ENCODE data around the gene CDK6.

Gene CDK6

GRCh38 chr7:92603089-92603445, 233.3 kb downstream of the CDK6 start:
- Histone ChIP-seq H3K18ac (ENCODE audit: low read length) (no peak overlapping the region), H3K27ac (replicated peaks; ENCODE audit: low read length) (no peak overlapping the region), H2AK5ac (ENCODE audit: low read depth, low read length) (no peak overlapping the region), H2BK120ac (ENCODE audit: low read depth, low read length) (no peak overlapping the region), H2AFZ (ENCODE audit: low read length) (no peak overlapping the region), H2BK15ac (ENCODE audit: low read length) (no peak overlapping the region), H3K4me1 (ENCODE audit: control insufficient read depth in 2 of 2, insufficient read depth in 1 of 2, low read depth in 1 of 2, low read length in 2 of 2) (no peaks in the 10 kb centered on the region), H4K91ac (ENCODE audit: low read depth, low read length, poor library complexity) (no peak overlapping the region), H4K8ac (ENCODE audit: low read depth, low read length) (no peak overlapping the region), H3K27me3 (ENCODE audit: control insufficient read depth in 3 of 3, insufficient read depth in 3 of 3, low read depth in 1 of 3, low read length in 3 of 3) (peaks cover 0 to 2% (median 0%) of the 10 kb centered on the region in 3 experiments), H3K4ac (ENCODE audit: low read length) (no peak overlapping the region), H3K9me3 (replicated peaks in 1 of 2; ENCODE audit: control insufficient read depth in 2 of 2, insufficient read depth in 1 of 2, low read depth in 1 of 2, low read length in 2 of 2) (no peaks in the 10 kb centered on the region), H2BK5ac (ENCODE audit: low read length) (no peak overlapping the region), H3K9ac (ENCODE audit: low read depth, low read length, poor library complexity) (no peak overlapping the region), H3K79me1 (ENCODE audit: low read depth, low read length) (no peaks in the 10 kb centered on the region), H3K23ac (ENCODE audit: low read depth, low read length, poor library complexity) (no peak overlapping the region), H3K4me2 (ENCODE audit: insufficient read depth, low read length, poor library complexity, severe bottlenecking) (no peak overlapping the region), H3K36me3 (replicated peaks in 1 of 2; ENCODE audit: control insufficient read depth in 2 of 2, insufficient read depth in 2 of 2, low read length in 2 of 2) (peaks cover 0 to 11% of the 10 kb centered on the region in 2 donors), H2BK12ac (ENCODE audit: low read length) (no peak overlapping the region), H3K4me3 (ENCODE audit: low read length in 2 of 2) (no peak overlapping the region), H3K14ac (ENCODE audit: low read length) (no peak overlapping the region)
- WGBS, 2 donors (ENCODE audit: extremely low coverage in 2 of 2, insufficient read length in 2 of 2, insufficient replicate concordance in 1 of 2) = no CpG with 5 or more reads among the region's 1 CpG
- DNase-seq (ENCODE audit: low spot score) = no peak

DNA sequence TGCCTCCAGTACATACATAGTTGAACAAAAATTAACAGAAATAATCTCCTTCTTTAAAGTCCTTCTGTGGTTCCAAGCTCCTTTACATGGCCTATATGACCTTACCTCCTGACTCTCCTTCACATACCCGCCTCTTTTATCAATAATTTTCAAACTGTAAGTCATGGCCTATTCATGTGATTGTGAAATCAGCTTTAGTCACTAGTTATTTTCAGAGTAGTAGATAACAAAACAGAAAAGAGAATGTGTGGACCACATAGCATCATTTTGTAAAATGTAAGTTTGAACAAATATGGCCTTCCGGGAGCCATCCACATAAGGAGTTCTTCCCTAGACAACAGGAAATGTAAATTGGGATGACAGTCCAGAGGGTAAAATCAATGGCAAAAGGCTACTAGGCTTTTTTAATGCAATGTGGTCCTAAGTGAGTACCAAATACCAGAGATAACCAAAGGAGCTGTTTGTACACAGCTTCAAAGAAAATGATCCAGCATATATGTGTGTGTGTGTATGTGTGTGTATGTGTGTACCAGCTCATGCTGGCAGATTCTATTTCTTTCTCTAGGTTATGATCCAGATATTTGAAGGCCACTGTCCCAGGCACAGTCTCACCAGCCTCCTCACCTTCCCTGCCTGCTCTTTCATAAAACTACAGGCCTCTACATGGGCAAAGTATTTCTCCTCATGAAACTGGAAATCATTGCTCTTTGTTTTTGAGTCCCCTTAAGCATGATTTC, 233.9 kb downstream of the CDK6 start:
- DNase-seq (ENCODE audit: low spot score) = no peak
- no peak overlapping the region for H3K4me3 ChIP-seq (ENCODE audit: low read length in 2 of 2)
- H3K4ac ChIP-seq (ENCODE audit: low read length) = no peak overlapping the region
- H2BK12ac ChIP-seq (ENCODE audit: low read length) = no peak overlapping the region
- H2BK15ac ChIP-seq (ENCODE audit: low read length) = no peak overlapping the region
- WGBS, 2 donors (ENCODE audit: extremely low coverage in 2 of 2, insufficient read length in 2 of 2, insufficient replicate concordance in 1 of 2) = no CpG with 5 or more reads among the region's 2 CpGs
- peaks cover 0 to 11% of the 10 kb centered on the region in 2 donors for H3K36me3 ChIP-seq (replicated peaks in 1 of 2; ENCODE audit: control insufficient read depth in 2 of 2, insufficient read depth in 2 of 2, low read length in 2 of 2)
- H3K9ac ChIP-seq (ENCODE audit: low read depth, low read length, poor library complexity) = no peak overlapping the region
- H4K91ac ChIP-seq (ENCODE audit: low read depth, low read length, poor library complexity) = no peak overlapping the region
- H2AFZ ChIP-seq (ENCODE audit: low read length) = no peak overlapping the region
- no peak overlapping the region for H3K23ac ChIP-seq (ENCODE audit: low read depth, low read length, poor library complexity)
- H3K4me2 ChIP-seq (ENCODE audit: insufficient read depth, low read length, poor library complexity, severe bottlenecking) = no peak overlapping the region
- H3K14ac ChIP-seq (ENCODE audit: low read length) = no peak overlapping the region
- H2BK5ac ChIP-seq (ENCODE audit: low read length) = no peak overlapping the region
- H3K9me3 ChIP-seq (replicated peaks in 1 of 2; ENCODE audit: control insufficient read depth in 2 of 2, insufficient read depth in 1 of 2, low read depth in 1 of 2, low read length in 2 of 2) = no peaks in the 10 kb centered on the region
- no peaks in the 10 kb centered on the region for H3K4me1 ChIP-seq (ENCODE audit: control insufficient read depth in 2 of 2, insufficient read depth in 1 of 2, low read depth in 1 of 2, low read length in 2 of 2)
- no peak overlapping the region for H3K18ac ChIP-seq (ENCODE audit: low read length)
- H4K8ac ChIP-seq (ENCODE audit: low read depth, low read length) = no peak overlapping the region
- no peak overlapping the region for H2AK5ac ChIP-seq (ENCODE audit: low read depth, low read length)
- H3K27ac ChIP-seq (replicated peaks; ENCODE audit: low read length) = no peak overlapping the region
- H3K79me1 ChIP-seq (ENCODE audit: low read depth, low read length) = no peaks in the 10 kb centered on the region
- H3K27me3 ChIP-seq (ENCODE audit: control insufficient read depth in 3 of 3, insufficient read depth in 3 of 3, low read depth in 1 of 3, low read length in 3 of 3) = peaks cover 0 to 2% (median 0%) of the 10 kb centered on the region in 3 experiments
- no peak overlapping the region for H2BK120ac ChIP-seq (ENCODE audit: low read depth, low read length)

- Histone ChIP-seq H2BK12ac (ENCODE audit: low read length) (no peak overlapping the region), H3K27me3 (ENCODE audit: control insufficient read depth in 3 of 3, insufficient read depth in 3 of 3, low read depth in 1 of 3, low read length in 3 of 3) (no peaks in the 10 kb centered on the region), H3K4me2 (ENCODE audit: insufficient read depth, low read length, poor library complexity, severe bottlenecking) (no peak overlapping the region), H4K91ac (ENCODE audit: low read depth, low read length, poor library complexity) (no peak overlapping the region), H3K4me3 (ENCODE audit: low read length in 2 of 2) (no peak overlapping the region), H2BK120ac (ENCODE audit: low read depth, low read length) (no peak overlapping the region), H3K4ac (ENCODE audit: low read length) (no peak overlapping the region), H3K9ac (ENCODE audit: low read depth, low read length, poor library complexity) (no peak overlapping the region), H3K4me1 (ENCODE audit: control insufficient read depth in 2 of 2, insufficient read depth in 1 of 2, low read depth in 1 of 2, low read length in 2 of 2) (no peaks in the 10 kb centered on the region), H4K8ac (ENCODE audit: low read depth, low read length) (no peak overlapping the region), H3K14ac (ENCODE audit: low read length) (no peak overlapping the region), H2AK5ac (ENCODE audit: low read depth, low read length) (no peak overlapping the region), H3K23ac (ENCODE audit: low read depth, low read length, poor library complexity) (no peak overlapping the region), H2BK15ac (ENCODE audit: low read length) (no peak overlapping the region), H3K27ac (replicated peaks; ENCODE audit: low read length) (no peak overlapping the region), H3K79me1 (ENCODE audit: low read depth, low read length) (no peaks in the 10 kb centered on the region), H2AFZ (ENCODE audit: low read length) (no peak overlapping the region), H3K18ac (ENCODE audit: low read length) (no peak overlapping the region), H2BK5ac (ENCODE audit: low read length) (no peak overlapping the region), H3K36me3 (replicated peaks in 1 of 2; ENCODE audit: control insufficient read depth in 2 of 2, insufficient read depth in 2 of 2, low read length in 2 of 2) (no peaks in the 10 kb centered on the region), H3K9me3 (replicated peaks in 1 of 2; ENCODE audit: control insufficient read depth in 2 of 2, insufficient read depth in 1 of 2, low read depth in 1 of 2, low read length in 2 of 2) (no peaks in the 10 kb centered on the region)
- WGBS, 2 donors (ENCODE audit: extremely low coverage in 2 of 2, insufficient read length in 2 of 2, insufficient replicate concordance in 1 of 2) = no CpG with 5 or more reads among the region's 1 CpG
- no peak for DNase-seq (ENCODE audit: low spot score)
These were observed 237.9 kb downstream of the CDK6 start for GRCh38 chr7:92598310-92598981.

GRCh38 chr7:92595281-92595680, 241.1 kb downstream of the CDK6 start:
- H2AFZ ChIP-seq (ENCODE audit: low read length) = no peak overlapping the region
- H3K14ac ChIP-seq (ENCODE audit: low read length) = no peak overlapping the region
- WGBS, 2 donors (ENCODE audit: extremely low coverage in 2 of 2, insufficient read length in 2 of 2, insufficient replicate concordance in 1 of 2) = no CpG with 5 or more reads among the region's 4 CpGs
- no peak overlapping the region for H3K4ac ChIP-seq (ENCODE audit: low read length)
- no peak overlapping the region for H4K91ac ChIP-seq (ENCODE audit: low read depth, low read length, poor library complexity)
- no peak overlapping the region for H3K18ac ChIP-seq (ENCODE audit: low read length)
- H2BK12ac ChIP-seq (ENCODE audit: low read length) = no peak overlapping the region
- no peak for DNase-seq (ENCODE audit: low spot score)
- no peak overlapping the region for H2BK5ac ChIP-seq (ENCODE audit: low read length)
- no peak overlapping the region for H2BK15ac ChIP-seq (ENCODE audit: low read length)
- no peak overlapping the region for H2BK120ac ChIP-seq (ENCODE audit: low read depth, low read length)
- H3K36me3 ChIP-seq (replicated peaks in 1 of 2; ENCODE audit: control insufficient read depth in 2 of 2, insufficient read depth in 2 of 2, low read length in 2 of 2) = no peaks in the 10 kb centered on the region
- no peak overlapping the region for H4K8ac ChIP-seq (ENCODE audit: low read depth, low read length)
- no peak overlapping the region for H3K27ac ChIP-seq (replicated peaks; ENCODE audit: low read length)
- no peak overlapping the region for H3K4me3 ChIP-seq (ENCODE audit: low read length in 2 of 2)
- H2AK5ac ChIP-seq (ENCODE audit: low read depth, low read length) = no peak overlapping the region
- no peaks in the 10 kb centered on the region for H3K9me3 ChIP-seq (replicated peaks in 1 of 2; ENCODE audit: control insufficient read depth in 2 of 2, insufficient read depth in 1 of 2, low read depth in 1 of 2, low read length in 2 of 2)
- H3K23ac ChIP-seq (ENCODE audit: low read depth, low read length, poor library complexity) = no peak overlapping the region
- peaks cover 0 to 19% (median 3%) of the 10 kb centered on the region in 3 experiments for H3K27me3 ChIP-seq (ENCODE audit: control insufficient read depth in 3 of 3, insufficient read depth in 3 of 3, low read depth in 1 of 3, low read length in 3 of 3)
- no peak overlapping the region for H3K9ac ChIP-seq (ENCODE audit: low read depth, low read length, poor library complexity)
- H3K4me2 ChIP-seq (ENCODE audit: insufficient read depth, low read length, poor library complexity, severe bottlenecking) = no peak overlapping the region
- no peaks in the 10 kb centered on the region for H3K4me1 ChIP-seq (ENCODE audit: control insufficient read depth in 2 of 2, insufficient read depth in 1 of 2, low read depth in 1 of 2, low read length in 2 of 2)
- H3K79me1 ChIP-seq (ENCODE audit: low read depth, low read length) = no peaks in the 10 kb centered on the region

All from neuronal stem cell (in vitro differentiated cells).